Muscle of leg (tissue), 11 donors: Measurements from ENCODE around the gene IFT22. TPM values are rescaled to one million over a fixed set of nuclear protein-coding genes. Genes with fewer than 3 reads are reported as not detected.
"Not testable (repeated sequence)": the region's sequence is repeated elsewhere in the genome, so short reads cannot be mapped to it uniquely, and the experiment has no call there.

Experiments used
- DNase-seq: peaks from one replicate; pipeline ENCODE4 v3.0.0; 2013
- H3K27ac ChIP-seq: one replicate; pipeline ENCODE4 v1.5.1; 2013; ENCODE audit warnings: mild to moderate bottlenecking, low read length, control low read depth
- H3K27me3 ChIP-seq: one replicate; pipeline ENCODE4 v1.6.1; 2013; ENCODE audit warnings: low read length; ENCODE audit not compliant: control insufficient read depth, insufficient read depth
- H3K36me3 ChIP-seq: one replicate; pipeline ENCODE4 v1.6.1; 2013; ENCODE audit warnings: low read length; ENCODE audit not compliant: control insufficient read depth, insufficient read depth
- H3K4me1 ChIP-seq: one replicate; pipeline ENCODE4 v1.6.1; 2013; ENCODE audit warnings: low read length; ENCODE audit not compliant: control insufficient read depth, insufficient read depth
- H3K4me3 ChIP-seq: one replicate; pipeline ENCODE4 v1.5.1; 2013; ENCODE audit warnings: low read length, control low read depth
- H3K9me3 ChIP-seq: replicated peaks from 2 replicates; pipeline ENCODE4 v1.6.1; 2013; ENCODE audit warnings: low read depth, low read length; ENCODE audit not compliant: control insufficient read depth
- WGBS: methylation state at CpG from one replicate; pipeline ENCODE4 v1.1.5; 2013; ENCODE audit warnings: missing lambda C conversion rate; ENCODE audit not compliant: insufficient coverage; 5-methylcytosine and 5-hydroxymethylcytosine counted together
- polyA plus RNA-seq, 8 donors: library from polyadenylated mRNA; unstranded; fragments of 120-200 nt; gene quantifications; one replicate each; pipeline versions ENCODE4 v1.2.1 to v1.2.3, GENCODE V29; 2013; ENCODE audit warnings: inconsistent platforms in 1 of 8, low replicate concordance in 1 of 8; ENCODE audit not compliant: insufficient read length in 8 of 8, insufficient read depth in 1 of 8
- total RNA-seq: library from RNA; stranded (reverse); fragments of 120-200 nt; gene quantifications from one replicate; pipeline ENCODE4 v1.2.4, GENCODE V29; 2013

The IFT22 gene
- total and polyA plus RNA-seq, 9 donors: 25.4 to 31.6 (median 28.3) TPM

DNA sequence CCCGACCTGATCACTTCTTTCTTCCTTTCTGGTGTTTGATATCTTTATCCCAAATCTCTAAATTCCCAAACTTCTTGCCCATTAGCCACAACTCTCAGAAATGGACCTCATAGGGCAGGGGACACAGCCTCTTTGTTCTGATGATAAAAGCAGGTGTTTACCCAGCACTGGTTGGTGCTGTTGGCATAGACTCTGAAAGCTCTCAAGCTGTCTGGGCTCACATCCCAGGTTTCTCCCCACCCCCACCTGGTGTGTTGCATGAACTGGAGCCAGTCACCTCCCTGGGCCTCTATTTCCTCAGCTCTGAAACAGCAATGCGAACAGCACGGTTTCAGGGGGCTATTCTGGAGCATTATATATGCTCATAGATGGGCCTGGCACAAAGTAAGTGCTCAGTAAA, 35.7 kb downstream of the IFT22 start:
- H3K36me3 ChIP-seq, DNase-seq, H3K9me3 ChIP-seq, H3K4me3 ChIP-seq, H3K27ac ChIP-seq, H3K4me1 ChIP-seq: not testable (repeated sequence)
- peaks cover 16% of the 10 kb centered on the region for H3K27me3 ChIP-seq
- WGBS: no CpG with 5 or more reads among the region's 3 CpGs

GRCh38 chr7:101285171-101285570, 36.4 kb downstream of the IFT22 start:
- no peak for DNase-seq
- H3K27me3 ChIP-seq: peaks cover 11% of the 10 kb centered on the region
- WGBS: 83% methylated on average over 5 of the region's 9 CpGs
- H3K9me3 ChIP-seq: no peaks in the 10 kb centered on the region
- H3K36me3 ChIP-seq: no peaks in the 10 kb centered on the region
- no peak overlapping the region for H3K27ac ChIP-seq
- H3K4me3 ChIP-seq: no peak overlapping the region
- H3K4me1 ChIP-seq: peaks cover 4% of the 10 kb centered on the region

DNA sequence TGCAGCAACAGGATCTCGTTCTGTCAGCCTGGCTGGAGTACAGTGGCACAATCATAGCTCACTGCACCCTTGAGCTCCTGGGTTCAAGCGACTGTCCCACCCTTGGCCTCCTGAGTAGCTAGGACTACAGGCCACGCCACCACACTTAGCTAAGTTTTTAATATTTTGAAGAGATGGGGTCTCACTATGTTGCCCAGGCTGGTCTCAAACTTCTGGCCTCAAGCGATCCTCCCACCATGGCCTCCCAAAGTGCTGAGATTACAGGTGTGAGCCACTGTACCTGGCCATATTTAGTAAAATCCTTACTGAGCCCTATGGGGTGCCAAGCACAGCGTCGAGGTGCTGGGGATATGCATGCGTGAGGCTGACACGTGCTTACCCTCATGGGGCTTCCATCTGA, 40.7 kb downstream of the IFT22 start:
- not testable (repeated sequence) for H3K36me3 ChIP-seq, H3K27ac ChIP-seq, H3K4me1 ChIP-seq, H3K4me3 ChIP-seq, H3K9me3 ChIP-seq, DNase-seq, H3K27me3 ChIP-seq
- WGBS: 90% methylated on average over 7 of the region's 8 CpGs

DNA sequence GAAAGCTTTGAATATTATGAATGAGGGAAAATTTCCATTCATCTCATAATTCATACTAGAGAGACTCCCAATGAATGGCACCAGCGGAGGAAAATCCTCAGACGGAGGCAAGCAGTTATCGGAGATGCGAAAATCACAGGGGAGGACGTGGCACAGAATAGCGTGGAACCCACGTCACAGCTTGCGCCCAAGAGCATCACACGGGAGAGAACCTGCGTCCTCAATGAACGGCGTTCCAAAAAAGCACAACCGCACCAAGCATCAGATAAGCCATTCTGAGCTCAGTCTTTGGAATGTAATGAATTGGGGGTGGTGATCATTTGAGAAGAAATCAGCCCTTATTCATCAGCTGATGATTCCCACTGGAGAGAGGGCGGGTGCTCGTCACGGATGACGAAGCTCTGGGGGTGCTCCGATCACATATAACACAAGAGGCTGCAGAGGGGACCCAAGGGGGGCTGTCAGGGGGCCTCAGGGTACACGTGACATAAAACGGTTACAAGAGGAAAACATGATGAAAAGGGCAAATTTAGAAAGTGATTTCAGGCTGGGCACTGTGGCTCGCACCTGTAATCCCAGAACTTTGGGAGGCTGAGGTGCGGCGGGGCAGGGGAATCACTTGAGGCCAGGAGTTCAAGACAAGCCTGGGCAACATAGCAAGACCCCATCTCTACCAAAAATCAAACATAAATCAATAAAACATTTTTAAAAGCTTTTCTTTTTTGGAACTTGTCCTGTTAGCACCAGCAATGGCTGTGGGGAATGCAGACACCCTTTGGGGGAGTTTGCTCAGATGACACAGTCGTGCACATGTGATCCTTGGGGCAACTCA, 42.9 kb downstream of the IFT22 start:
- Histone ChIP-seq H3K36me3 (no peaks in the 10 kb centered on the region), H3K4me3 (no peak overlapping the region), H3K4me1 (peaks cover 4% of the 10 kb centered on the region), H3K27ac (no peak overlapping the region), H3K9me3 (no peaks in the 10 kb centered on the region), H3K27me3 (peaks cover 4% of the 10 kb centered on the region)
- WGBS: 91% methylated on average over 13 of the region's 24 CpGs
- DNase-seq: no peak

- Histone ChIP-seq H3K27me3 (peaks cover 4% of the 10 kb centered on the region), H3K4me3 (no peak overlapping the region), H3K36me3 (no peaks in the 10 kb centered on the region), H3K4me1 (no peaks in the 10 kb centered on the region), H3K27ac (no peak overlapping the region), H3K9me3 (no peaks in the 10 kb centered on the region)
- WGBS: 82% methylated on average over 6 of the region's 9 CpGs
- DNase-seq: no peak
Measured at GRCh38 chr7:101277155-101277554, 44.5 kb downstream of the IFT22 start.

DNA sequence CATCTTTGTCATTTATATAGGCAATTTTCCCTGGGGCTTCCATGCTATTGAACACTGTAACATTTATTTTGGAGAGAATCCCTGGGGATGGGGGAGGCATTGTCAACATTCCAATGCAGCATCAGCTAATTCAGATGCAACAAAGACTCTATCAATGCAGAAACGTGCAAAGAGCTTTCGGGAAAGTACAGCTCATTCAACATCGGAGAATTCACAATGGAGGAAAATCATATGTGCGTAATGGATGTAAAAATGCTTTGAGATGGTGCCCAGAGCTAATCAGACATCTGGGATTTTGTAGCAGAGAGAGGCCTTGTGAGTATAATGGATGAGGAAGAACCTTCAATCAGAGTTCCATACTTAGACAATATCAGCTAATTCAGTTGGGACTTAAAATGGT, 48.4 kb downstream of the IFT22 start:
- no peak overlapping the region for H3K27ac ChIP-seq
- H3K4me3 ChIP-seq: no peak overlapping the region
- no peaks in the 10 kb centered on the region for H3K9me3 ChIP-seq
- no peaks in the 10 kb centered on the region for H3K36me3 ChIP-seq
- no CpG with 5 or more reads among the region's 4 CpGs for WGBS
- DNase-seq: no peak
- H3K4me1 ChIP-seq: no peaks in the 10 kb centered on the region
- H3K27me3 ChIP-seq: no peaks in the 10 kb centered on the region

- Histone ChIP-seq H3K4me1 (no peaks in the 10 kb centered on the region), H3K4me3 (no peak overlapping the region), H3K9me3 (no peaks in the 10 kb centered on the region), H3K36me3 (no peaks in the 10 kb centered on the region), H3K27ac (no peak overlapping the region), H3K27me3 (no peaks in the 10 kb centered on the region)
- WGBS: 89% methylated on average over 4 of the region's 5 CpGs
- no peak for DNase-seq
Measured at GRCh38 chr7:101271021-101271420, 50.6 kb downstream of the IFT22 start.

DNA sequence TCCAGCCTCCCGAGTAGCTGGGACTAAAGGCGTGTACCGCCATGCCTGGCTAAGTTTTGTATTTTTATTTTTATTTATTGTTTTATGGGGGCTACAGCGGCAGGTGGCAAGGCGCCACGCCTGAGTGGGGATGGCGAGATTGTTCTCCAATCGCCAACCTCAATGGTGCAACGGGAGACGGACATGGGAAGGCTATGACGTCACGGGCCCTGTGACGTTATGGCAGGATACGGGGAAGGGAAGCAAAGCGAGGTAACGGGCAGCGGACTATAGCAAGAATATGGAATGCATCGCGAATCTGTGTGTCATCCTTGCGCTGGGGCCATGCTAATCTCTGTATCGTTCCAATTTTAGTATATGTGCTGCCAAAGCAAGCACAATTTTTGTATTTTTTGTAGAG, 51.9 kb downstream of the IFT22 start:
- Histone ChIP-seq H3K27me3 (no peaks in the 10 kb centered on the region), H3K4me1 (no peaks in the 10 kb centered on the region), H3K4me3 (no peak overlapping the region), H3K9me3 (no peaks in the 10 kb centered on the region), H3K36me3 (no peaks in the 10 kb centered on the region), H3K27ac (no peak overlapping the region)
- WGBS: 92% methylated on average over 18 of the region's 21 CpGs
- no peak for DNase-seq

DNA sequence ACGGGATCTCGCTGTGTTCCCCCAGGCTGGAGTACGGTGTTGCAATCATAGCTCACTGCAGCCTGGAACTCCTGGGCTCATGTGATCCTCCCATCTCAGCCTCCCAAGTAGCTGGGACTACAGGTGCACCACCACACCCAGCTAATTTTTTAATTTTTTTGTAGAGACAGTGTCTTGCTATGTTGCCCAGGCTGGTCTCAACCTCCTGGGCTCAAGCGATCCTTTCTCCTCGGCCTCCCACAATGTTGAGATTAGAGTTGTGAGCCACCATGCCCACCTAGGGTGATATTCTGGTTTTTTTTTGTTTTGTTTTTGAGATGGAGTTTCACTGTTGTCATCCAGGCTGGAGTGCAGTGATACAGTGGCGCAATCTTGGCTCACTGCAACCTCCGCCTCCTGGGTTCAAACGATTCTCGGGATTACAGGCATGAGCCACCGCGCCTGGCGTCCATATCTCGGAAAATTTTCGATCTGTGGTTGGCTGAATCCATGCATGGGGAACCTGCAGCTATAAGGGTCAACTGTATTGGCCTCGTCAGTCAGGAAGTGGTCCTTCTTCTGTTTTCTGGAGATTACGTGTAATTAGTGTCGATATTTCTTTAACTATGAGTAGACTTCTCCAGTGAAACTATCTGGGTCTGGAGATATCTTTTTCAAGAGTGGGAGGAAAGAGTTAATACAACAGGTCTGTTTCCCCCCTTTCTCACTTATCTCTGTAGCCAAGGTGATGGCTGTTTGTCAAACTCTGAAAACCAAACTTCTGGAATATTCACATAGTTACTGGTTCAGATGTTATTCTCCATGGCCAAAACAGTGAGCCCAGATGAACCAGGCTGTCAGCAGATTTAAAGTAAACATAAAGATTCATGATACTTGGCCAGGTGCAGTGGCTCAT, 55.7 kb downstream of the IFT22 start:
- no peak overlapping the region for H3K27ac ChIP-seq

DNA sequence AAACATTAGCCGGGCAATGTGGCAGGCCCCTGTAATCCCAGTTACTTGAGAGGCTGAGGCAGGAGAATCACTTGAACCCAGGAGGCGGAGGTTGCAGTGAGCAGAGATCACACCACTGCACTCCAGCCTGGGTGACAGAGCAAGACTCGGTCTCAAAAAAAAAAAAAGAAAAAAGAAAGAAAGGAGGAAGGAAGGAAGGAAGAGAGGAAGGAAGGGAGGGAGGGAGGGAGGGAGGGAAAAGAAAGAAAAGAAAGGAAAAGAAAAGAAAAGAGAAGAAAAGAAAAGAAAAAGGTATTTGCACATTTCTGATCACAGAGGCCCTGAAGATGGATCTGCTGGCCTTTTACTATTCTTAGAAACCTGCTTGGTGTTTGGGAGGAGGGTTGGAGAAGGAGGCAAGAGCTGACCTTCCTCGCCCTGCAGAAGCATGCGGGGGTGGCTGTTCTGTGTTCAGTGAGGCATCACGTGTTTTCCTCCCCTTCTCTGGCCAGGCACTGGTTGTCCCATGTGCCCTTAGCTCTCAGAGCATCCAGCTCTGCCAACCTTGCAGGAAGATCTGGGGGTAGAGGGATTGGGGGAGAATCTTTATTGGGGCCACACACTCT, 57.4 kb downstream of the IFT22 start:
- WGBS: 67% methylated on average over 3 of the region's 6 CpGs
- H3K27ac ChIP-seq: not testable (repeated sequence)

More for the DNA sequence above, 55.7 kb downstream of the IFT22 start:
- 82% methylated on average over 11 of the region's 17 CpGs for WGBS
- Histone ChIP-seq H3K4me3 (no peak overlapping the region), H3K36me3 (no peaks in the 10 kb centered on the region), H3K4me1 (no peaks in the 10 kb centered on the region), H3K27me3 (peaks cover 2% of the 10 kb centered on the region), H3K9me3 (no peaks in the 10 kb centered on the region)
- no peak for DNase-seq

More for the DNA sequence above, 57.4 kb downstream of the IFT22 start:
- not testable (repeated sequence) for H3K36me3 ChIP-seq, H3K27me3 ChIP-seq, H3K9me3 ChIP-seq, H3K4me1 ChIP-seq, H3K4me3 ChIP-seq, DNase-seq
